GM23338 (cell line): ENCODE measurements around the gene TECPR2. TPM values are rescaled to one million over a fixed set of nuclear protein-coding genes. Genes with fewer than 3 reads are reported as not detected.

Experiments
- ATAC-seq: fragments of 200-7000 bp; cut with Tn5 transposase; 3 replicates; pipeline ENCODE4 v1.9.1; 2020
- DNase-seq: peaks from one replicate; pipeline ENCODE4 v3.0.0-alpha.2; 2015; ENCODE audit warnings: low spot score
- H2AFZ ChIP-seq: fragments of 200-600 bp; sonication (generic); 2 replicates; pipeline ENCODE4 v1.8.0; 2016; ENCODE audit warnings: antibody characterized with exemption, mild to moderate bottlenecking, moderate library complexity
- H3F3A ChIP-seq: fragments of 200-600 bp; sonication (generic); replicated peaks from 2 replicates; pipeline ENCODE4 v1.8.0; 2017; ENCODE audit warnings: antibody characterized with exemption, mixed run types, low read depth
- H3K27ac ChIP-seq: fragments of 200-600 bp; sonication (generic); 2 replicates; pipeline ENCODE4 v1.6.1; 2016; ENCODE audit warnings: low read depth
- H3K27me3 ChIP-seq: fragments of 200-600 bp; sonication (generic); 2 replicates; pipeline ENCODE4 v1.8.0; 2016; ENCODE audit warnings: mild to moderate bottlenecking, mixed run types, moderate library complexity; ENCODE audit not compliant: insufficient read depth
- H3K36me3 ChIP-seq: fragments of 200-600 bp; sonication (generic); 2 replicates; pipeline ENCODE4 v1.8.0; 2016; ENCODE audit warnings: mild to moderate bottlenecking; ENCODE audit not compliant: insufficient read depth
- H3K4me1 ChIP-seq: fragments of 200-600 bp; sonication (generic); 2 replicates; pipeline ENCODE4 v1.8.0; 2016; ENCODE audit warnings: mild to moderate bottlenecking, moderate library complexity; ENCODE audit not compliant: insufficient read depth
- H3K4me2 ChIP-seq: fragments of 200-600 bp; sonication (generic); 2 replicates; pipeline ENCODE4 v1.7.1; 2017; ENCODE audit warnings: mixed run types
- H3K4me3 ChIP-seq: fragments of 200-600 bp; sonication (generic); 2 replicates; pipeline ENCODE4 v1.6.1; 2016; ENCODE audit warnings: mixed run types
- H3K79me2 ChIP-seq: fragments of 200-600 bp; sonication (generic); replicated peaks from 2 replicates; pipeline ENCODE4 v1.8.0; 2017; ENCODE audit warnings: mild to moderate bottlenecking; ENCODE audit not compliant: insufficient read depth
- H3K9me2 ChIP-seq: fragments of 200-600 bp; sonication (generic); 2 replicates; pipeline ENCODE4 v1.8.0; 2017; ENCODE audit not compliant: insufficient read depth
- H4K20me1 ChIP-seq: fragments of 200-600 bp; sonication (generic); replicated peaks from 2 replicates; pipeline ENCODE4 v1.8.0; 2017; ENCODE audit warnings: mild to moderate bottlenecking; ENCODE audit not compliant: insufficient read depth
- H3K27ac Mint-ChIP-seq: 2 replicates; pipeline ENCODE4 v1.8.0; 2020; ENCODE audit warnings: inconsistent platforms, mild to moderate bottlenecking, moderate library complexity, mixed read lengths
- H3K27me3 Mint-ChIP-seq: 3 replicates; pipeline ENCODE4 v1.8.0; 2022; ENCODE audit warnings: low read depth, mild to moderate bottlenecking, moderate library complexity, mixed read lengths, inconsistent platforms; ENCODE audit not compliant: insufficient read depth, poor library complexity
- H3K36me3 Mint-ChIP-seq: 3 replicates; pipeline ENCODE4 v1.8.0; 2021; ENCODE audit warnings: low read depth, mild to moderate bottlenecking, inconsistent platforms, moderate library complexity, mixed read lengths
- H3K4me1 Mint-ChIP-seq: 3 replicates; pipeline ENCODE4 v1.8.0; 2020; ENCODE audit warnings: mild to moderate bottlenecking, inconsistent platforms, mixed read lengths
- H3K4me3 Mint-ChIP-seq: 3 replicates; pipeline ENCODE4 v1.8.0; 2021; ENCODE audit warnings: moderate library complexity, mild to moderate bottlenecking, inconsistent platforms, mixed read lengths
- H3K9me3 Mint-ChIP-seq: 3 replicates; pipeline ENCODE4 v1.8.0; 2020; ENCODE audit warnings: moderate library complexity, mild to moderate bottlenecking, inconsistent platforms, mixed read lengths
- CREB1 ChIP-seq: fragments of 250-450 bp; sonication (Bioruptor Pico); IDR thresholded peaks from 2 replicates; pipeline ENCODE4 v1.5.0; 2020; ENCODE audit warnings: low read depth, mild to moderate bottlenecking, moderate library complexity
- EZH2 ChIP-seq: fragments of 200-600 bp; sonication (generic); IDR thresholded peaks from one replicate; pipeline ENCODE4 v1.8.0; 2017; ENCODE audit warnings: antibody characterized with exemption, mild to moderate bottlenecking, low read depth; ENCODE audit not compliant: unreplicated experiment
- EZH2phosphoT487 ChIP-seq: fragments of 200-600 bp; sonication (generic); IDR thresholded peaks from one replicate; pipeline ENCODE4 v1.8.1; 2018; ENCODE audit warnings: antibody characterized with exemption; ENCODE audit not compliant: unreplicated experiment
- JUNB ChIP-seq: IDR thresholded peaks from one replicate; pipeline ENCODE4 v1.6.1; 2016; ENCODE audit warnings: antibody characterized with exemption; ENCODE audit not compliant: unreplicated experiment
- NANOG ChIP-seq: IDR thresholded peaks from 2 replicates; pipeline ENCODE4 v1.6.1; 2016; ENCODE audit warnings: antibody characterized with exemption, borderline replicate concordance
- POLR2AphosphoS5 ChIP-seq: IDR thresholded peaks from 2 replicates; pipeline ENCODE4 v1.6.1; 2016; ENCODE audit warnings: antibody characterized with exemption, low read depth
- STAT1 ChIP-seq: IDR thresholded peaks from one replicate; pipeline ENCODE4 v1.6.1; 2016; ENCODE audit warnings: antibody characterized with exemption; ENCODE audit not compliant: unreplicated experiment
- ZNF114 ChIP-seq: fragments of 250-450 bp; sonication (Bioruptor Pico); IDR thresholded peaks from 2 replicates; pipeline ENCODE4 v1.5.0; 2020; ENCODE audit warnings: mild to moderate bottlenecking, moderate library complexity
- ZNF331 ChIP-seq: fragments of 250-450 bp; sonication (Bioruptor Pico); IDR thresholded peaks from 2 replicates; pipeline ENCODE4 v1.5.0; 2020; ENCODE audit warnings: low read depth, mild to moderate bottlenecking, moderate library complexity
- polyA plus RNA-seq: library from polyadenylated mRNA; unstranded; fragments of >200 nt; fragmentation: Nextera tagmentation; extraction: Ambion mirVana; gene quantifications from 2 replicates; pipeline ENCODE4 v1.2.1, GENCODE V29; 2016
- total RNA-seq: library from RNA; depleted of rRNA; stranded (reverse); fragments of >200 nt; shearing (Covaris generic); gene quantifications from 2 replicates; pipeline ENCODE4 v1.2.3, GENCODE V29; 2014
- TF ChIP-seq, protein P1 (sequence below): IDR thresholded peaks from one replicate; pipeline ENCODE4 v1.6.1; 2018; ENCODE audit warnings: antibody characterized with exemption; ENCODE audit not compliant: unreplicated experiment
- TF ChIP-seq, protein P2 (sequence below): IDR thresholded peaks from 2 replicates; pipeline ENCODE4 v1.6.1; 2016; ENCODE audit warnings: antibody characterized with exemption
- TF ChIP-seq, protein P3 (sequence below): fragments of 250-450 bp; sonication (Bioruptor Pico); IDR thresholded peaks from 2 replicates; pipeline ENCODE4 v1.5.0; 2020; ENCODE audit warnings: mild to moderate bottlenecking, moderate library complexity
- TF ChIP-seq, protein P4 (sequence below), 2 experiments: fragments of 200-600 bp in 1 of 2; sonication (generic) in 1 of 2; conservative IDR thresholded peaks; 2 replicates each; pipeline versions ENCODE4 v1.5.1 to v1.6.1; 2016 to 2017; ENCODE audit warnings: antibody characterized with exemption in 2 of 2, low read depth in 2 of 2, mild to moderate bottlenecking in 2 of 2, moderate library complexity in 1 of 2

TECPR2 gene
- total and polyA plus RNA-seq, 2 experiments from 2014 or later: 4.8 to 20.5 TPM

DNA sequence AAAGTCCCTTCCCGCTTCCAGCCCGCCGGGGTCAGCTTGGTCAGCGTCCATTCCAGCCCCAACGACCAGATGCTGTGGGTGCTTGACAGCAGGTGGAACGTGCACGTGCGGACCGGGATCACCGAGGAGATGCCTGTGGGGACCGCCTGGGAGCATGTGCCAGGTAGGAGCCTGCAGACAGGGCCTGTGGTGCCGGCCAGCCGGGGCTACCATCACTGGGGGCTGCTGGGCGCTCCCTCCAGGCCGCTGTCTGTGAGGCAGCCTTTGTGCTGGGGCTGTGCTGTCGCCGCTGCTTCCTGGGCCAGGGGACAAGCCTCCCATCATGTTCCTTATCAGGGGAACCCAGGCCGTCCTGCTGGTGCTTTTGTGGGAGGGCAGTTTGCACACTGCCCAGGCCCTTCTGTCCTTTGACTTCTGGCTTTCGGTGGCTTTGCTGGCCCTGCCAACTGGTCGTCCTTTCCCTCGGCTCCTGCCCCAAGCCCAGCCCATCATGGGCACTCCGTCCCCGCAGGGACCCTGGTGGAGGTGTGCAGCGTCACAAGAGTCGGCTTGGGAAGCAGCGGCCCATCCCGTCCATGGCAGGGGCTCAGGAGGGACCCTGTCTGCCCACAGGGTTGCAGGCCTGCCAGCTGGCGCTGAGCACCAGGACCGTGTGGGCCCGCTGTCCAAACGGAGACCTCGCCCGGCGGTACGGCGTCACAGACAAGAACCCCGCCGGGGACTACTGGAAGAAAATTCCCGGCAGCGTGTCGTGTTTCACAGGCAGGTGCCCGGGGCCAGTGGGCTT is 134.4 kb downstream of the TECPR2 start:
- no peak for ATAC-seq

More for the DNA sequence above, 134.4 kb downstream of the TECPR2 start:
- TF ChIP-seq EZH2 (no peak), STAT1 (no peak), JUNB (no peak), POLR2AphosphoS5 (no peak), CREB1 (no peak), NANOG (no peak), ZNF331 (CRISPR knock-in tag) (no peak), ZNF114 (CRISPR knock-in tag) (no peak), EZH2phosphoT487 (no peak)
- TF ChIP-seq, protein P1, sequence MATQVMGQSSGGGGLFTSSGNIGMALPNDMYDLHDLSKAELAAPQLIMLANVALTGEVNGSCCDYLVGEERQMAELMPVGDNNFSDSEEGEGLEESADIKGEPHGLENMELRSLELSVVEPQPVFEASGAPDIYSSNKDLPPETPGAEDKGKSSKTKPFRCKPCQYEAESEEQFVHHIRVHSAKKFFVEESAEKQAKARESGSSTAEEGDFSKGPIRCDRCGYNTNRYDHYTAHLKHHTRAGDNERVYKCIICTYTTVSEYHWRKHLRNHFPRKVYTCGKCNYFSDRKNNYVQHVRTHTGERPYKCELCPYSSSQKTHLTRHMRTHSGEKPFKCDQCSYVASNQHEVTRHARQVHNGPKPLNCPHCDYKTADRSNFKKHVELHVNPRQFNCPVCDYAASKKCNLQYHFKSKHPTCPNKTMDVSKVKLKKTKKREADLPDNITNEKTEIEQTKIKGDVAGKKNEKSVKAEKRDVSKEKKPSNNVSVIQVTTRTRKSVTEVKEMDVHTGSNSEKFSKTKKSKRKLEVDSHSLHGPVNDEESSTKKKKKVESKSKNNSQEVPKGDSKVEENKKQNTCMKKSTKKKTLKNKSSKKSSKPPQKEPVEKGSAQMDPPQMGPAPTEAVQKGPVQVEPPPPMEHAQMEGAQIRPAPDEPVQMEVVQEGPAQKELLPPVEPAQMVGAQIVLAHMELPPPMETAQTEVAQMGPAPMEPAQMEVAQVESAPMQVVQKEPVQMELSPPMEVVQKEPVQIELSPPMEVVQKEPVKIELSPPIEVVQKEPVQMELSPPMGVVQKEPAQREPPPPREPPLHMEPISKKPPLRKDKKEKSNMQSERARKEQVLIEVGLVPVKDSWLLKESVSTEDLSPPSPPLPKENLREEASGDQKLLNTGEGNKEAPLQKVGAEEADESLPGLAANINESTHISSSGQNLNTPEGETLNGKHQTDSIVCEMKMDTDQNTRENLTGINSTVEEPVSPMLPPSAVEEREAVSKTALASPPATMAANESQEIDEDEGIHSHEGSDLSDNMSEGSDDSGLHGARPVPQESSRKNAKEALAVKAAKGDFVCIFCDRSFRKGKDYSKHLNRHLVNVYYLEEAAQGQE: no peak
- TF ChIP-seq, protein P2, sequence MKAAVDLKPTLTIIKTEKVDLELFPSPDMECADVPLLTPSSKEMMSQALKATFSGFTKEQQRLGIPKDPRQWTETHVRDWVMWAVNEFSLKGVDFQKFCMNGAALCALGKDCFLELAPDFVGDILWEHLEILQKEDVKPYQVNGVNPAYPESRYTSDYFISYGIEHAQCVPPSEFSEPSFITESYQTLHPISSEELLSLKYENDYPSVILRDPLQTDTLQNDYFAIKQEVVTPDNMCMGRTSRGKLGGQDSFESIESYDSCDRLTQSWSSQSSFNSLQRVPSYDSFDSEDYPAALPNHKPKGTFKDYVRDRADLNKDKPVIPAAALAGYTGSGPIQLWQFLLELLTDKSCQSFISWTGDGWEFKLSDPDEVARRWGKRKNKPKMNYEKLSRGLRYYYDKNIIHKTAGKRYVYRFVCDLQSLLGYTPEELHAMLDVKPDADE: no peak
- TF ChIP-seq, protein P3, sequence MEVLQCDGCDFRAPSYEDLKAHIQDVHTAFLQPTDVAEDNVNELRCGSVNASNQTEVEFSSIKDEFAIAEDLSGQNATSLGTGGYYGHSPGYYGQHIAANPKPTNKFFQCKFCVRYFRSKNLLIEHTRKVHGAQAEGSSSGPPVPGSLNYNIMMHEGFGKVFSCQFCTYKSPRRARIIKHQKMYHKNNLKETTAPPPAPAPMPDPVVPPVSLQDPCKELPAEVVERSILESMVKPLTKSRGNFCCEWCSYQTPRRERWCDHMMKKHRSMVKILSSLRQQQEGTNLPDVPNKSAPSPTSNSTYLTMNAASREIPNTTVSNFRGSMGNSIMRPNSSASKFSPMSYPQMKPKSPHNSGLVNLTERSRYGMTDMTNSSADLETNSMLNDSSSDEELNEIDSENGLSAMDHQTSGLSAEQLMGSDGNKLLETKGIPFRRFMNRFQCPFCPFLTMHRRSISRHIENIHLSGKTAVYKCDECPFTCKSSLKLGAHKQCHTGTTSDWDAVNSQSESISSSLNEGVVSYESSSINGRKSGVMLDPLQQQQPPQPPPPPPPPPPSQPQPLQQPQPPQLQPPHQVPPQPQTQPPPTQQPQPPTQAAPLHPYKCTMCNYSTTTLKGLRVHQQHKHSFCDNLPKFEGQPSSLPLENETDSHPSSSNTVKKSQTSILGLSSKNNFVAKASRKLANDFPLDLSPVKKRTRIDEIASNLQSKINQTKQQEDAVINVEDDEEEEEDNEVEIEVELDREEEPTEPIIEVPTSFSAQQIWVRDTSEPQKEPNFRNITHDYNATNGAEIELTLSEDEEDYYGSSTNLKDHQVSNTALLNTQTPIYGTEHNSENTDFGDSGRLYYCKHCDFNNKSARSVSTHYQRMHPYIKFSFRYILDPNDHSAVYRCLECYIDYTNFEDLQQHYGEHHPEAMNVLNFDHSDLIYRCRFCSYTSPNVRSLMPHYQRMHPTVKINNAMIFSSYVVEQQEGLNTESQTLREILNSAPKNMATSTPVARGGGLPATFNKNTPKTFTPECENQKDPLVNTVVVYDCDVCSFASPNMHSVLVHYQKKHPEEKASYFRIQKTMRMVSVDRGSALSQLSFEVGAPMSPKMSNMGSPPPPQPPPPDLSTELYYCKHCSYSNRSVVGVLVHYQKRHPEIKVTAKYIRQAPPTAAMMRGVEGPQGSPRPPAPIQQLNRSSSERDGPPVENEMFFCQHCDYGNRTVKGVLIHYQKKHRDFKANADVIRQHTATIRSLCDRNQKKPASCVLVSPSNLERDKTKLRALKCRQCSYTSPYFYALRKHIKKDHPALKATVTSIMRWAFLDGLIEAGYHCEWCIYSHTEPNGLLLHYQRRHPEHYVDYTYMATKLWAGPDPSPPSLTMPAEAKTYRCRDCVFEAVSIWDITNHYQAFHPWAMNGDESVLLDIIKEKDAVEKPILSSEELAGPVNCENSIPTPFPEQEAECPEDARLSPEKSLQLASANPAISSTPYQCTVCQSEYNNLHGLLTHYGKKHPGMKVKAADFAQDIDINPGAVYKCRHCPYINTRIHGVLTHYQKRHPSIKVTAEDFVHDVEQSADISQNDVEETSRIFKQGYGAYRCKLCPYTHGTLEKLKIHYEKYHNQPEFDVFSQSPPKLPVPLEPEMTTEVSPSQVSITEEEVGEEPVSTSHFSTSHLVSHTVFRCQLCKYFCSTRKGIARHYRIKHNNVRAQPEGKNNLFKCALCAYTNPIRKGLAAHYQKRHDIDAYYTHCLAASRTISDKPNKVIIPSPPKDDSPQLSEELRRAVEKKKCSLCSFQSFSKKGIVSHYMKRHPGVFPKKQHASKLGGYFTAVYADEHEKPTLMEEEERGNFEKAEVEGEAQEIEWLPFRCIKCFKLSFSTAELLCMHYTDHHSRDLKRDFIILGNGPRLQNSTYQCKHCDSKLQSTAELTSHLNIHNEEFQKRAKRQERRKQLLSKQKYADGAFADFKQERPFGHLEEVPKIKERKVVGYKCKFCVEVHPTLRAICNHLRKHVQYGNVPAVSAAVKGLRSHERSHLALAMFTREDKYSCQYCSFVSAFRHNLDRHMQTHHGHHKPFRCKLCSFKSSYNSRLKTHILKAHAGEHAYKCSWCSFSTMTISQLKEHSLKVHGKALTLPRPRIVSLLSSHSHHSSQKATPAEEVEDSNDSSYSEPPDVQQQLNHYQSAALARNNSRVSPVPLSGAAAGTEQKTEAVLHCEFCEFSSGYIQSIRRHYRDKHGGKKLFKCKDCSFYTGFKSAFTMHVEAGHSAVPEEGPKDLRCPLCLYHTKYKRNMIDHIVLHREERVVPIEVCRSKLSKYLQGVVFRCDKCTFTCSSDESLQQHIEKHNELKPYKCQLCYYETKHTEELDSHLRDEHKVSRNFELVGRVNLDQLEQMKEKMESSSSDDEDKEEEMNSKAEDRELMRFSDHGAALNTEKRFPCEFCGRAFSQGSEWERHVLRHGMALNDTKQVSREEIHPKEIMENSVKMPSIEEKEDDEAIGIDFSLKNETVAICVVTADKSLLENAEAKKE: no peak
- TF ChIP-seq, protein P4, sequence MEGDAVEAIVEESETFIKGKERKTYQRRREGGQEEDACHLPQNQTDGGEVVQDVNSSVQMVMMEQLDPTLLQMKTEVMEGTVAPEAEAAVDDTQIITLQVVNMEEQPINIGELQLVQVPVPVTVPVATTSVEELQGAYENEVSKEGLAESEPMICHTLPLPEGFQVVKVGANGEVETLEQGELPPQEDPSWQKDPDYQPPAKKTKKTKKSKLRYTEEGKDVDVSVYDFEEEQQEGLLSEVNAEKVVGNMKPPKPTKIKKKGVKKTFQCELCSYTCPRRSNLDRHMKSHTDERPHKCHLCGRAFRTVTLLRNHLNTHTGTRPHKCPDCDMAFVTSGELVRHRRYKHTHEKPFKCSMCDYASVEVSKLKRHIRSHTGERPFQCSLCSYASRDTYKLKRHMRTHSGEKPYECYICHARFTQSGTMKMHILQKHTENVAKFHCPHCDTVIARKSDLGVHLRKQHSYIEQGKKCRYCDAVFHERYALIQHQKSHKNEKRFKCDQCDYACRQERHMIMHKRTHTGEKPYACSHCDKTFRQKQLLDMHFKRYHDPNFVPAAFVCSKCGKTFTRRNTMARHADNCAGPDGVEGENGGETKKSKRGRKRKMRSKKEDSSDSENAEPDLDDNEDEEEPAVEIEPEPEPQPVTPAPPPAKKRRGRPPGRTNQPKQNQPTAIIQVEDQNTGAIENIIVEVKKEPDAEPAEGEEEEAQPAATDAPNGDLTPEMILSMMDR (conservative IDR thresholded peaks at IDR 0.05; ENCODE audit: low read depth in 2 of 2): no peak
- no peak overlapping the region; the same call in 1 of the 2 replicates for H3K27ac Mint-ChIP-seq
- H3K4me1 Mint-ChIP-seq: no peaks in the 10 kb centered on the region; the same call in 2 of the 3 replicates
- no peaks in the 10 kb centered on the region for H3K4me1 ChIP-seq
- peaks cover 5% of the 10 kb centered on the region; the same call in 1 of the 2 replicates for H3F3A ChIP-seq
- peaks cover 12% of the 10 kb centered on the region for H3K27me3 Mint-ChIP-seq
- H3K9me3 Mint-ChIP-seq: no peaks in the 10 kb centered on the region; the same call in 2 of the 3 replicates
- no peak overlapping the region for H3K4me3 Mint-ChIP-seq
- no peaks in the 10 kb centered on the region for H3K9me2 ChIP-seq
- H3K27me3 ChIP-seq: no peaks in the 10 kb centered on the region
- H3K4me3 ChIP-seq: no peak overlapping the region
- no peak overlapping the region for H3K4me2 ChIP-seq
- no peaks in the 10 kb centered on the region for H3K79me2 ChIP-seq
- H2AFZ ChIP-seq: no peak overlapping the region
- H3K36me3 ChIP-seq: 0 out of 2 replicates have a peak, but pooled peaks cover 2% of the 10 kb centered on the region
- no peak overlapping the region for H3K27ac ChIP-seq
- no peak for DNase-seq
- H4K20me1 ChIP-seq: peaks cover 4% of the 10 kb centered on the region; the same call in 1 of the 2 replicates
- peaks cover 8% of the 10 kb centered on the region; the same call in 1 of the 3 replicates for H3K36me3 Mint-ChIP-seq
